NK-92 (cell line): Measurements from ENCODE around the gene PTCH1.

Experiments used
- DNase-seq: peaks from one replicate; lab custom pipeline; 2025; ENCODE audit not compliant: unreplicated experiment; lab: John Stamatoyannopoulos, UW

PTCH1 gene

GRCh38 chr9:95499046-95499676 is 17.6 kb downstream of the PTCH1 start:
- DNase-seq, result no peak

DNA sequence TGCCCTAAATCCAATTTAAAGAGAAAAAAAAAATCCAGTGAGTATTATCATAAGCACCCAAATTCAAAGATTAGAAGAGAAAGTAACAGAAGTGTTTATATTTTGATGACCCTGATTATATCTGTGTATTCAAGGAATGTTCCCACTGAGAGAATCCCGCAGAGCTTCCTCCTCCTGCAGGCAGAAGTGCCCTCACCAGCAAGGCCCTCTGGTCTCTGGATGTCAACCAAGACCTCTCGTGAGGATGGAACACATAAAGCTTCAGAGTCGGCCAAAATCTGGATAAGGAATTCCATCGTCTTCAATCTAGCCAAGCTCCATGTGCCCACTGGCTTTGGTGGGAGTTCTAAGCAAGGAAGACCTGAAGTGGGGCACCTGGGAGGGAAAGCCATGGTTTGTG is 18.1 kb downstream of the PTCH1 start:
- DNase-seq, result no peak

- no peak for DNase-seq
Observed at GRCh38 chr9:95497772-95498171, 19.0 kb downstream of the PTCH1 start.

GRCh38 chr9:95496687-95497086 is 20.1 kb downstream of the PTCH1 start:
- DNase-seq, result no peak

GRCh38 chr9:95495961-95496360 is 20.8 kb downstream of the PTCH1 start:
- DNase-seq, result no peak

DNA sequence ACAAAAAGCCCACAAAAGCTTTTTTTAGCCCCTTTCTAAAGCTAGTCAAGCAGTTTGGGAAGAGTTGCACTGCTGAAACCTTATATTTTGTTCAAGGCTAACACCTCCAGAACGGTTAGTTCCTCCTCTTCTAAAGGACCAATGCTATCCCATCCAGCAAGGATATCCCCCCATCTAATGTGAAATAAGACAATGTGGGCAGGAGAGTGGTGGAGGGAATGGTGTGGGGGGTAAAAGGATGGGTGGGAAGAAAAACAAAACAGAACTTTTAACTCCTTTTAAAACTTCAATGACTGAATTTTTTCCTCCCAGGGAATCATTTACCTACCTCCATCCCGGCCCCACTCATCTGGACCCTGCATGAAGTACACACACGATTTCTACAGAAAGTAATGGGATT is 21.2 kb downstream of the PTCH1 start:
- no peak for DNase-seq

GRCh38 chr9:95494416-95495371 is 22.1 kb downstream of the PTCH1 start:
- peak; percentile 26 for DNase-seq

GRCh38 chr9:95494022-95494415 is 22.8 kb downstream of the PTCH1 start:
- DNase-seq, result no peak

- no peak for DNase-seq
Observed at GRCh38 chr9:95493402-95493801, 23.4 kb downstream of the PTCH1 start.

- DNase-seq, result no peak
Observed at GRCh38 chr9:95491543-95492320, 25.0 kb downstream of the PTCH1 start.

DNA sequence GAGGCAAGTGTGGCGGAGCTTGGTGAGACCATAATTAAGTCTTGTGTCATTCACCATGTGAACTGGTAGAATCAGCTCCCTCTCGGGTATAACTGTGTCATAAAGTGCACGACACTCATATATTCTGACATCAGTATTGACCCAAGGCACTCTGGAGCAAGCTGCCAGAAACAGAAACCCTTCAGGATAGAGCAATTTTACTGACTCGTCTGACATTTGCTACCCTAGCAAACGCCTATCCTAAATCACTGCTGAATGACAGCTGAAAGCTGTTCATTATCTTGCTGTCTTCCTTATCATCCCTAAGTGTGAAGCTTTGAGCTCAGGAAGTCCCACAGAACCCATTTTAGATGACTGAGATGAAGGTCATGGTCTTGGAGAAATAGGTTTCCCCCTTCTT is 27.8 kb downstream of the PTCH1 start:
- no peak for DNase-seq

DNA sequence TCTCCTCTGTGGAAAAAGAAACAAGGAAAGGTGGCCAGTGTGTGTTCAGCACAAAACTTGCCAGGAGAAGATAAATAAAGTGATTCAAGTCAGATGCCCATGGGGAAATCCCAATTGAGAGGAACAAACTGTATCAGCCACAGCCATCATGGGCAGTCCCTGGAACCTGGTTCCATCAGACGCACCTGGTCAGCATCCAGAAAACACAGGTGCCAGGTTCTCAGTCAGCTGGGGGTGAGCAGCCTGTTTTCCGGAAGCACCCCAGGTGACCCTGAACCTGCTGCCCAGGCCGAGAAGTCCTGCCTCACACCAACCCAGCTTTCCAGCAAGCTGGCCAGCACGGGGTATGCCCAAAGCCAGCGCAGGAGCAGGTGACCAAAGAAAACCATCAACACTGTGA is 30.5 kb downstream of the PTCH1 start:
- no peak for DNase-seq

DNA sequence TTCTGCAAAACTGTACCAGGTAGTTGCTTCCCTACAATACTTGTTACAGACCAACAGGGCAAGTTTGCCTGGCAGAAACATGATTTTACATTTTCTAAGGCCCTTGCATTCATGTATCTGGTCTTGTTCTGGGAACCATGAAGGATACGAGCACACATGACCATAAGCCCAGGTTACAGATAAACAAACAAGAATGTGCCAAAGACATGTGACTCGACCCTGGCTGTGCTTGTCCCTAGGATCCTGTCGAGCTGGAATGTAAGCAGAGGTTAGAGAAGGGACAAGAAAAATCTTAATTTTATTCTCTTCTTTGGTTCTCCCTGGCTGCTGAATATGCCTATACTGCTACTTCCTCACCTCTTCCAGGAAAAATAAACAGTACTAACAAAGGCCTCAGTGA is 32.5 kb downstream of the PTCH1 start:
- DNase-seq, result no peak

- no peak for DNase-seq
Observed at GRCh38 chr9:95483431-95483830, 33.3 kb downstream of the PTCH1 start.

DNA sequence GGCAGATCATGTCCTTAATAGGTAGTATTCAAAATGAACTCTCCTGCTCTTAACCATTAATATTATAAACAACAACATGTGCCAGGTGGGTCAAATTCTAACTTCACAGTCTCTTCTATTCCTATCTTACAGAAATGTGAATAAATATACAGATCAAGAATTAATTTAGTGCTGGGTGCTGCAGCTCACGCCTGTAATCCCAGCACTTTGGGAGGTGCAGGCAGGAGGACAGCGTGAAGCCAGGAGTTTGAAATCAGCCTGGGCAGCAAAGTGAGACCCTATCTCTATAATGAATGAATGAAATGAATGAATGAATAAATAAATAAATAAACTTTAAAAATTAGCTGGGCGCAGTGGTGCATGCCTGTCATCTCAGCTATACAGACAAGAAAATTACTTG is 34.1 kb downstream of the PTCH1 start:
- no peak for DNase-seq

DNA sequence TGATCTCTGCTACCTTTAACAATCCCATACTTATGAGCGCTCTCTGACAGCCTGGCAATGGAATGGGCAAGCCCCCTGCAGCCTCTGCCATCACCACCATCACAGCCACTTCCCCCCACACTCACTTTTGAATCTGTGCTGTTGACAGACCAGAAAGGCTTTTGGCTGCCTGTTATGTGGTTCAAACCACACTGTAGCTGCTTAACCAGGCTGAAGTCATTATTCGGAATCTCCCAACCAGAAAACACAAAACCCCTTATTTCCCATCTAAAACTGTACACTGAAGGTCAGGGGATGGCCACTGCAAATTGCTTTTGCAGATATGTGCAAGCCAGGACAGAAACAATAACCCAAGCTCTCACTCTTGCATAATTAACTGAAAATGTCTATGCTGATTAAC is 35.8 kb downstream of the PTCH1 start:
- DNase-seq, result no peak

- no peak for DNase-seq
Observed at GRCh38 chr9:95480346-95480745, 36.4 kb downstream of the PTCH1 start.

GRCh38 chr9:95479330-95479729 is 37.4 kb downstream of the PTCH1 start:
- DNase-seq, result no peak

DNA sequence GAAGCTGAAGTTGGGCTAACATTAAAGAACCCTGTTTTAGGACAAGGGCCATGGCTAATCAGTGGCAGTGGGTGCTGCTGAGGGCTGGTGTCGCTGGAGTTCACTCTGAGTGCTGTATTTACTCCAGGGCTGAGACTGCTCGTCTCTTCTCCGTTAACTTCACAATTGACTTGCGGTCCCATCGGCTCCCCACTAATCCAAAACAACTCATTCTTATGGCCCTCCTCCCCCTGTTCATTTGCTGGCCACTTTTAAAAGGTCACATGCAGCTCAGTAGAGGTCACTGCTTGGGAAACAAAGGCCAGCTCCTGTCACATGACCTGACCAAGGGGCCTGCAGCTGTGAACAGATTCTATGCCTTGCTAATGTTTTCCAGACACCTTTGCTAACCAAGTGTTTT is 38.4 kb downstream of the PTCH1 start:
- DNase-seq, result no peak

- DNase-seq, result no peak
Observed at GRCh38 chr9:95477885-95478284, 38.9 kb downstream of the PTCH1 start.

DNA sequence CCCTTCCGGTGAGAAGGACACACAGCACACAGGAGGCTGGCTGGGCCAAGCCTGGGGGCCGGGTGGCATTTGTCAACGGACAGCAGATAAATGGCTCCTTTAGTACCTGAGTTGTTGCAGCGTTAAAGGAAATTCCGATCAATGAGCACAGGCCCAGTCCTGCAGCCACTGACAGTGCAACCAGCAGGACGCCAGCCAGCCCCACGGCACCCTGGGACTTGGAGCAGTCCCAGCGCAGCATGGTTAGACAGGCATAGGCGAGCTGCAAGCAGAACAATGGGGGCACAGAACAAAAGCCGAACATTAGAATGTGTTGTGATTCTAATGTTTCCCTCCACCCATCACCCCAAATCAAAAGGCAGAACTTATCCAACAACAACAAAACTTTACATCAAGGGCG is 39.3 kb downstream of the PTCH1 start:
- no peak for DNase-seq

DNA sequence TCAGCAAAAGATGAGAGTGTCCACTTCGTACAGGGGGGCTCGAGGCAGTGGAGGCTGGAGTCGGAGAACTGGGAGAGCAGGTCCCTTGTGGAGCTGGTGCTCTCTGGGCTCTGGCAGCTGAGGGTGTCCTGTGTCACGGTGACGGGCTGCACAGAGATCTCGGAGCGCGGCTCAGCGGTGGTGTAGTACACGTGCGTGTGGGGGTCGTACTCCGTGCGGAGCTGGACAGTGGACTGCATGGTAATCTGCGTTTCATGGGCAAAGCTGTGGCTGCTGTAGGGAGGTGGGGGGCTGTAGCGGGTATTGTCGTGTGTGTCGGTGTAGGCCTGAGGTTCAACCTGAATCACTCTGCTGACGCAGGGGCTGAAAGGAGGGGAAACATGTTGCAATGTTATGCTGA is 48.0 kb downstream of the PTCH1 start:
- no peak for DNase-seq
